ENCODE results near the gene WASF3.

Gene WASF3

DNA sequence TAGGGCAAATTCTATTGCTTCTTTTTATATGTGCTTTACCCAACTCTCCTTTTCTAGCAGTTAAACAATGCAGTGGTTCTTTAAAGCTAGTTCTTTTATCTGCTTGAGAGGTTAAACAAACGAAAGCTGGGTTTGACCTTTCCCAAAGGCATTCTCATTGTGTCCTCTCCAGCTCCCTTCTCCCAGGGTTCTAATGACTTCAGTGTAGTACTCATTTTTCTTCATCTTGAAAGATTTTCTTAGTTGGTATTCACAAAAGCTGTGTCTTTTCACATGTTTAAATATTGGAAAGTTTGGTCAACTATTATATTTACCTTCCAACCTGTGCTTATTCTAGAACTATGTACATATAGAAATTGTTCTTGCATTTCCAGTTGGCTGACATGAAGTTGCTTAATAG is 1.5 kb downstream of the WASF3 start:
- H3K27me3 ChIP-seq (ENCODE audit: insufficient read depth, low read length): no peaks in the 10 kb centered on the region
- TF ChIP-seq, protein P1, sequence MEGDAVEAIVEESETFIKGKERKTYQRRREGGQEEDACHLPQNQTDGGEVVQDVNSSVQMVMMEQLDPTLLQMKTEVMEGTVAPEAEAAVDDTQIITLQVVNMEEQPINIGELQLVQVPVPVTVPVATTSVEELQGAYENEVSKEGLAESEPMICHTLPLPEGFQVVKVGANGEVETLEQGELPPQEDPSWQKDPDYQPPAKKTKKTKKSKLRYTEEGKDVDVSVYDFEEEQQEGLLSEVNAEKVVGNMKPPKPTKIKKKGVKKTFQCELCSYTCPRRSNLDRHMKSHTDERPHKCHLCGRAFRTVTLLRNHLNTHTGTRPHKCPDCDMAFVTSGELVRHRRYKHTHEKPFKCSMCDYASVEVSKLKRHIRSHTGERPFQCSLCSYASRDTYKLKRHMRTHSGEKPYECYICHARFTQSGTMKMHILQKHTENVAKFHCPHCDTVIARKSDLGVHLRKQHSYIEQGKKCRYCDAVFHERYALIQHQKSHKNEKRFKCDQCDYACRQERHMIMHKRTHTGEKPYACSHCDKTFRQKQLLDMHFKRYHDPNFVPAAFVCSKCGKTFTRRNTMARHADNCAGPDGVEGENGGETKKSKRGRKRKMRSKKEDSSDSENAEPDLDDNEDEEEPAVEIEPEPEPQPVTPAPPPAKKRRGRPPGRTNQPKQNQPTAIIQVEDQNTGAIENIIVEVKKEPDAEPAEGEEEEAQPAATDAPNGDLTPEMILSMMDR (IDR thresholded peaks at IDR 0.05; ENCODE audit: low read length): no peak
- no peak for TF ChIP-seq EZH2 (IDR thresholded peaks at IDR 0.05; ENCODE audit: borderline replicate concordance, low read length)
- no peaks in the 10 kb centered on the region for H3K79me2 ChIP-seq (ENCODE audit: insufficient read depth, low read length)
- no peak overlapping the region for H3K27ac ChIP-seq (ENCODE audit: low read depth, low read length, poor library complexity, severe bottlenecking)
- H3K9me2 ChIP-seq (ENCODE audit: low read depth, low read length): no peaks in the 10 kb centered on the region
- H3K9ac ChIP-seq (ENCODE audit: low read length): no peak overlapping the region
- H3F3A ChIP-seq (ENCODE audit: insufficient read depth, low read length): no peaks in the 10 kb centered on the region
- no peaks in the 10 kb centered on the region for H3K36me3 ChIP-seq (ENCODE audit: insufficient read depth, low read length)
- H4K20me1 ChIP-seq (ENCODE audit: insufficient read depth, low read length): no peaks in the 10 kb centered on the region
- no peak overlapping the region for H3K4me3 ChIP-seq (ENCODE audit: low read depth, low read length, poor library complexity, severe bottlenecking)
- H2AFZ ChIP-seq (ENCODE audit: low read length): no peak overlapping the region
- H3K4me1 ChIP-seq (ENCODE audit: insufficient read depth, low read length, severe bottlenecking): no peaks in the 10 kb centered on the region
- H3K4me2 ChIP-seq (ENCODE audit: low read length): no peak overlapping the region
- H3K9me3 ChIP-seq (ENCODE audit: low read length): no peaks in the 10 kb centered on the region

DNA sequence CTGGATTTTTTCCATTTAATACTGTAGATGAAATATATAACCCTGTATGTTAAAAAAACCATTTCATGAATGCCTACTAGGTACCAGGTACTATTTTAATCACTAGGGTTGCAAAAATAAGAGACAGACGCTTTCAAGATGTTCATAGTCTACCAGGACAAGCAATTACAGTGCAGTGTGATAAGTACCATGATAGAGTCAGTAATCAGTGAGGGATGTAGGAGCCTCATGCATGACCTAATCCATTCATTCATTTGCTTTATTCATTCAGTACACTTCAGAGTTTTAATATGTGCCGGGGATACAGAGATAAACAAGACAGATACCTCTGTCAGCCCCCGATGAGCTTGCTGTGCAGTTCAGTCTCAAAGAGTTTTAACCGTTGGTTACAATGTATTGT is 3.0 kb downstream of the WASF3 start:
- Histone ChIP-seq H3K9me3 (ENCODE audit: low read length) (no peaks in the 10 kb centered on the region), H3K4me1 (ENCODE audit: insufficient read depth, low read length, severe bottlenecking) (no peaks in the 10 kb centered on the region), H3K79me2 (ENCODE audit: insufficient read depth, low read length) (no peaks in the 10 kb centered on the region), H3F3A (ENCODE audit: insufficient read depth, low read length) (no peaks in the 10 kb centered on the region), H3K27ac (ENCODE audit: low read depth, low read length, poor library complexity, severe bottlenecking) (no peak overlapping the region), H3K36me3 (ENCODE audit: insufficient read depth, low read length) (no peaks in the 10 kb centered on the region), H2AFZ (ENCODE audit: low read length) (no peak overlapping the region), H3K27me3 (ENCODE audit: insufficient read depth, low read length) (no peaks in the 10 kb centered on the region), H3K4me2 (ENCODE audit: low read length) (no peak overlapping the region), H3K9ac (ENCODE audit: low read length) (no peak overlapping the region), H4K20me1 (ENCODE audit: insufficient read depth, low read length) (no peaks in the 10 kb centered on the region), H3K4me3 (ENCODE audit: low read depth, low read length, poor library complexity, severe bottlenecking) (no peak overlapping the region), H3K9me2 (ENCODE audit: low read depth, low read length) (no peaks in the 10 kb centered on the region)
- TF ChIP-seq EZH2 (IDR thresholded peaks at IDR 0.05; ENCODE audit: borderline replicate concordance, low read length): no peak
- TF ChIP-seq, protein P1 (IDR thresholded peaks at IDR 0.05; ENCODE audit: low read length): no peak

DNA sequence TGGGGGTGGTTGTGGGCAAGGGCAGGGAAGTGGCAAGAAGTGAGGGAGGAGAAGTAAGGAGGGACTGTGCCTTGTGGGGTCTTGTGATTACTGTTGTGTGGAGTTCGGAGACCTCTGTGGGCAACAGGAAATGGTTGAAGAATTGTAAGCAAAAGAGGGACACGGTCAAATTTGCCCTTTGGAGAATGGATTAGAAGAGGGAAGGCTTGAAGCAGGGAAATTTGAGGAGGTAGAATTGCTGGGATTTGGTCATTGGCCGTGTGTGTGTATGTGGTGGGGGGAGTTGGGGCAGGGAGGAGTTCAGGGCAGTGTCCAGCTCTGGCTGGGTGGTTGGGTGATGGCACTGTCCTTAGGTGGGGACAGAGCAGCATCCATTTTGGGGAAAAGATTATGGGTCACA is 3.6 kb downstream of the WASF3 start:
- Histone ChIP-seq H3K4me1 (ENCODE audit: insufficient read depth, low read length, severe bottlenecking) (no peaks in the 10 kb centered on the region), H3K27me3 (ENCODE audit: insufficient read depth, low read length) (no peaks in the 10 kb centered on the region), H3K4me2 (ENCODE audit: low read length) (no peak overlapping the region), H3F3A (ENCODE audit: insufficient read depth, low read length) (no peaks in the 10 kb centered on the region), H3K9me2 (ENCODE audit: low read depth, low read length) (no peaks in the 10 kb centered on the region), H4K20me1 (ENCODE audit: insufficient read depth, low read length) (no peaks in the 10 kb centered on the region), H3K9me3 (ENCODE audit: low read length) (no peaks in the 10 kb centered on the region), H3K9ac (ENCODE audit: low read length) (no peak overlapping the region), H3K36me3 (ENCODE audit: insufficient read depth, low read length) (no peaks in the 10 kb centered on the region), H3K4me3 (ENCODE audit: low read depth, low read length, poor library complexity, severe bottlenecking) (no peak overlapping the region), H3K79me2 (ENCODE audit: insufficient read depth, low read length) (no peaks in the 10 kb centered on the region), H3K27ac (ENCODE audit: low read depth, low read length, poor library complexity, severe bottlenecking) (no peak overlapping the region), H2AFZ (ENCODE audit: low read length) (no peak overlapping the region)
- TF ChIP-seq, protein P1 (IDR thresholded peaks at IDR 0.05; ENCODE audit: low read length): no peak
- TF ChIP-seq EZH2 (IDR thresholded peaks at IDR 0.05; ENCODE audit: borderline replicate concordance, low read length): no peak
